ENCODE data around the gene STRN3.

DNA sequence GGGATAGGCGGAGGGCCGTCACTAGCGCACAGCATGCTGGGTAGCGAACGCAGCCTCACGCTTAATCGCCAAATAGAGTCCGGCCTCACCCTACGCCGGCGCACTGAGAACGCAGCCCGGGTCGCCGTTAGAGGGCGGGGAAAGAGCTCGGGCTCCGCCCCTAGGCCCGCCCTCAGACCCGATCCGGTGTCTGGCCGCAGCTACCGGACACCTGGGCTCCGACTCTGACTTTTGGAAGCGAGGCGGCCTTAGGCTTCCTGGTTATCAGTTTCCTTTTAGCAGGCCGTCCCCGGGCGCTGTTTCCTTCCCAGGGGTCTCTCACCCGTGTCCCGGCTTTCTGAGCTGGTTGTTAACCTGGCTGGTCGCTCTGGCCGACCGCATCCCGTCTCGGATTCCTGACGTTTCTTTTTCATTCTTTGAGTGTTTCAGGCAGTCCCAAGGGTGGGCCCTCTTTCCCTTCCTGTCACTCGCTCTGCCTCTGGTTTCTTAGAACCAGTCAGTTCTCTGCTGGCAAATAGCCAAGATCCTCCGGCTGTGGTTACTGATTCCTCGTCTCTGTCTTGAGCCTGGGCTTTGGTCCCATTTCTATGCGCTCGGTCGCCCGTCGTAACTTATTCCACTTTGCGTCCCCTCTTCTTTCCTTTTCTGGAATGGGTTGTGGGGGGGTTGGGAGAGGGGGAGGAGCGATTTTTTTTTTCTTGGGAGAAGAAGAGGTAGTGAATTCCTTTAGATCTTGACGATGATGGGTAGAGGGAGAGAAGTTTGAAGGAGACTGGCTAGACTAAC, 464 bp upstream of the STRN3 start:
- TF ChIP-seq TCF12 (IDR thresholded peaks at IDR 0.05; ENCODE audit: low read depth, low read length) (no peak), CHD1 (IDR thresholded peaks at IDR 0.05; ENCODE audit: low read depth, low read length) (no peak), CTCF (IDR thresholded peaks at IDR 0.05; ENCODE audit: control extremely low read depth in 1 of 3, insufficient read depth in 1 of 3, low read depth in 1 of 3, low read length in 3 of 3) (0 out of 4 replicates have a peak, but pooled peaks of 1 of the 3 experiments have one; percentile 5), EZH2 (IDR thresholded peaks at IDR 0.05; ENCODE audit: low read depth, low read length, severe bottlenecking) (no peak), POLR2A (IDR thresholded peaks at IDR 0.05; ENCODE audit: control extremely low read depth in 1 of 2, low read depth in 2 of 2, low read length in 2 of 2) (peak in 1 of 2 experiments; percentile 91; a peak in 2 of 3 replicates), CBX8 (IDR thresholded peaks at IDR 0.05; ENCODE audit: borderline replicate concordance, low read depth, low read length) (no peak), NANOG (IDR thresholded peaks at IDR 0.05; ENCODE audit: insufficient read depth, low read depth, low read length, poor library complexity, severe bottlenecking) (peak; percentile 11), MAFK (IDR thresholded peaks at IDR 0.05; ENCODE audit: low read depth, low read length) (no peak), SRF (IDR thresholded peaks at IDR 0.05; ENCODE audit: low read depth, low read length) (no peak; the same call in 1 of the 2 replicates)

All from H1 (cell line).